KMS-11 (cell line): ENCODE measurements around the gene VPS18.

Experiments
- H2AFZ ChIP-seq: fragments of 200-600 bp; sonication (generic); 2 replicates; pipeline ENCODE4 v1.6.1; 2016; ENCODE audit warnings: antibody characterized with exemption, mixed run types, low read depth
- H3K27ac ChIP-seq: fragments of 200-600 bp; sonication (generic); 2 replicates; pipeline ENCODE4 v1.6.1; 2016; ENCODE audit warnings: mild to moderate bottlenecking, mixed run types
- H3K27me3 ChIP-seq: fragments of 200-600 bp; sonication (generic); 2 replicates; pipeline ENCODE4 v1.6.1; 2017; ENCODE audit warnings: mild to moderate bottlenecking, low read depth, mixed run types, moderate library complexity; ENCODE audit not compliant: insufficient read depth
- H3K36me3 ChIP-seq: fragments of 200-600 bp; sonication (generic); 2 replicates; pipeline ENCODE4 v1.6.1; 2017; ENCODE audit warnings: mild to moderate bottlenecking, mixed run types; ENCODE audit not compliant: insufficient read depth
- H3K4me1 ChIP-seq: fragments of 200-600 bp; sonication (generic); 2 replicates; pipeline ENCODE4 v1.6.1; 2016; ENCODE audit warnings: mild to moderate bottlenecking, low read depth, mixed run types; ENCODE audit not compliant: poor library complexity, severe bottlenecking
- H3K4me2 ChIP-seq: fragments of 200-600 bp; sonication (generic); 2 replicates; pipeline ENCODE4 v1.7.0; 2016; ENCODE audit warnings: mild to moderate bottlenecking, mixed run types
- H3K4me3 ChIP-seq: fragments of 200-600 bp; sonication (generic); IDR thresholded peaks from 2 replicates; pipeline ENCODE4 v1.6.1; 2017; ENCODE audit warnings: low read depth, low read length, mixed read lengths; ENCODE audit not compliant: insufficient read depth
- H3K79me2 ChIP-seq: fragments of 200-600 bp; sonication (generic); 2 replicates; pipeline ENCODE4 v1.6.1; 2016; ENCODE audit warnings: low read depth, mixed run types; ENCODE audit not compliant: insufficient read depth
- H3K9ac ChIP-seq: fragments of 200-600 bp; sonication (generic); 2 replicates; pipeline ENCODE4 v1.6.1; 2016; ENCODE audit warnings: mild to moderate bottlenecking, mixed run types
- H4K20me1 ChIP-seq: fragments of 200-600 bp; sonication (generic); 2 replicates; pipeline ENCODE4 v1.6.1; 2016; ENCODE audit warnings: mild to moderate bottlenecking, mixed run types; ENCODE audit not compliant: insufficient read depth
- CTCF ChIP-seq: fragments of 200-600 bp; sonication (generic); conservative IDR thresholded peaks from 2 replicates; pipeline ENCODE4 v1.6.1; 2017; ENCODE audit warnings: low read depth, mild to moderate bottlenecking, antibody characterized with exemption, low read length, moderate library complexity, mixed read lengths

Gene VPS18

GRCh38 chr15:40914013-40914412 is 19.8 kb downstream of the VPS18 start:
- no peak overlapping the region for H3K27ac ChIP-seq
- no peaks in the 10 kb centered on the region for H3K4me1 ChIP-seq
- H3K27me3 ChIP-seq, result no peaks in the 10 kb centered on the region
- no peaks in the 10 kb centered on the region for H4K20me1 ChIP-seq
- H3K36me3 ChIP-seq, result no peaks in the 10 kb centered on the region
- no peak overlapping the region for H3K4me3 ChIP-seq
- H3K4me2 ChIP-seq, result no peak overlapping the region
- H2AFZ ChIP-seq, result no peak overlapping the region
- no peak for TF ChIP-seq CTCF
- H3K79me2 ChIP-seq, result no peaks in the 10 kb centered on the region
- no peak overlapping the region for H3K9ac ChIP-seq

- Histone ChIP-seq H3K4me3 (no peak overlapping the region), H4K20me1 (no peaks in the 10 kb centered on the region), H3K9ac (no peak overlapping the region), H2AFZ (no peak overlapping the region), H3K27ac (no peak overlapping the region), H3K4me2 (no peak overlapping the region), H3K4me1 (no peaks in the 10 kb centered on the region), H3K36me3 (no peaks in the 10 kb centered on the region), H3K27me3 (no peaks in the 10 kb centered on the region), H3K79me2 (no peaks in the 10 kb centered on the region)
- no peak for TF ChIP-seq CTCF
Measured at GRCh38 chr15:40914486-40914885, 20.2 kb downstream of the VPS18 start.

DNA sequence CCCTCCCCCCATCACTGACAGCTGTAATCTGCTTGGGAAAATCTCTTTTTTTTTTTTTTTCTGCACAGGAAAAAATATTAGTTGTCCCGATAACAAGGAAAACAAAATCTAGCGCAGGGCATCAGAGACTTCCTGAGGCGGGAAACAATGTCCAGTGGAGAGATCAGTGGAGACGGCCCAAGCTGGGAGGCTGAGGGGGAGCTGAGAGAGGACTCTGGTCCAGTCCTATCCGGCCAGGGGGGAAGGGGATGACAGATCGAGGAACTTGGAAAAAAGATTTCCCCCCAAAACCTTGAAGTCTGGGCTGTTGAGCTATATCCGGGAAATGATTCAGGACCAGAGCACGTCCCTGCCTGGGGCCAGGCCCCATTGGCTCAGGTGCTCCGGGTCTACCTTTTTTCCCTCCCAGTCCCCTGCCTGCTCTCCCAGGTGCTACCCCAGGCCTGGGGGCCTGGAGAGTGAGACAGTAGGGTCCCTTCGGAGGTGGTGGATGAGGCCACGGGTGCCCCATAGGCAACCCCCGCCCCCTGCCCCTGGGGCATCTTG is 20.9 kb downstream of the VPS18 start:
- Histone ChIP-seq H3K4me3 (no peak overlapping the region), H3K9ac (no peak overlapping the region), H3K27ac (no peak overlapping the region), H3K79me2 (no peaks in the 10 kb centered on the region), H3K4me2 (no peak overlapping the region), H3K27me3 (no peaks in the 10 kb centered on the region), H3K4me1 (no peaks in the 10 kb centered on the region), H3K36me3 (no peaks in the 10 kb centered on the region), H2AFZ (no peak overlapping the region), H4K20me1 (no peaks in the 10 kb centered on the region)
- no peak for TF ChIP-seq CTCF

DNA sequence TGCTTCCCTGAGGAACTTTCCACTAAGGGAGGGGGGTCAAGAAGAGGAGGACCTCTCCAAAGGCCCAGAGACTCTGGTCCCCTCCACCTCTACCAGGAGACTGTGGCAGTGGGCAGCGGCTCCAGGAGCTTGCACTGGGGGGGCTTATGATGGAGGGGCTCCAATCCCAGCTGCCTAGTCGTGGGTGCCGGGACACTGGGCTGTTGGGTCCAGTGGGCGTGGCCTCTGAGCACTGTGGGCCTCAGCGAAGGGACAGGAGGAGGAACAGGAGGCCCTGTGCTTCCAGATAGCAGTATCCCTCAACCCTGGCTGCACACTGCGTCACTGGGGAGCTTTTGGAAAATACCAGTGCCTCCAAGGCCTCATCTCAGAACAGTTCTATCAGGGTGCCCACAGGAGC is 21.4 kb downstream of the VPS18 start:
- Histone ChIP-seq H3K4me3 (no peak overlapping the region), H3K4me2 (no peak overlapping the region), H3K9ac (no peak overlapping the region), H3K36me3 (no peaks in the 10 kb centered on the region), H3K27me3 (no peaks in the 10 kb centered on the region), H3K79me2 (no peaks in the 10 kb centered on the region), H3K27ac (no peak overlapping the region), H2AFZ (no peak overlapping the region), H4K20me1 (no peaks in the 10 kb centered on the region), H3K4me1 (no peaks in the 10 kb centered on the region)
- no peak for TF ChIP-seq CTCF

DNA sequence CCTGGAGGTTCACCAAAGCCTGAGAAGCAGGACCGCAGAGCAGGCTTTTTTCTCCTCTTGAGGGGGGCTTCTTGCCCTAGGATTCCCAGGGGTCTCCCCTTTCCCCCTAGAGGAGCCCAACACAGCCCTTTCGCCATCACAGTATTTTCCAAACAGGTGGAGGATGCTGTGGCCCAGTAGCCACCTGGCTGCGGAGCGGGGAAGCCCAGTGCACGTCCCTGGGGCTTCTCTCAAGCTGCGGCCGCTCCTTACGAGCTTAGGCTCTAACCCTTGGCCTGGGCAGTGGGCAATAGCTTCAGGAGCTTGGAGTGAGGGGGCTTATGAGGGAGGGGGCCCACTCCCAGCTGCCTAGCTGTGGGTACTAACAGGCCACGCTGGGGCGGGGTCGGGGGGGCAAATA is 23.3 kb downstream of the VPS18 start:
- no peak overlapping the region for H3K4me2 ChIP-seq
- H3K4me3 ChIP-seq, result no peak overlapping the region
- H3K9ac ChIP-seq, result no peak overlapping the region
- no peaks in the 10 kb centered on the region for H3K27me3 ChIP-seq
- TF ChIP-seq CTCF, result no peak
- no peak overlapping the region for H3K27ac ChIP-seq
- no peaks in the 10 kb centered on the region for H3K36me3 ChIP-seq
- no peaks in the 10 kb centered on the region for H3K4me1 ChIP-seq
- no peaks in the 10 kb centered on the region for H3K79me2 ChIP-seq
- H2AFZ ChIP-seq, result no peak overlapping the region
- no peaks in the 10 kb centered on the region for H4K20me1 ChIP-seq
